GM21737 (cell line): Measurements from ENCODE around the gene INPP4B.
"Not testable (repeated sequence)": the region's sequence is repeated elsewhere in the genome, so short reads cannot be mapped to it uniquely, and the experiment has no call there.

Source experiments
- ATAC-seq: cut with Tn5 transposase; IDR thresholded peaks from one replicate; pipeline ENCODE4 v1.9.1; 2021; ENCODE audit warnings: mild to moderate bottlenecking, moderate library complexity; ENCODE audit not compliant: unreplicated experiment

Gene INPP4B

GRCh38 chr4:142826503-142827241 lies 19.4 kb downstream of the INPP4B start:
- no peak for ATAC-seq

DNA sequence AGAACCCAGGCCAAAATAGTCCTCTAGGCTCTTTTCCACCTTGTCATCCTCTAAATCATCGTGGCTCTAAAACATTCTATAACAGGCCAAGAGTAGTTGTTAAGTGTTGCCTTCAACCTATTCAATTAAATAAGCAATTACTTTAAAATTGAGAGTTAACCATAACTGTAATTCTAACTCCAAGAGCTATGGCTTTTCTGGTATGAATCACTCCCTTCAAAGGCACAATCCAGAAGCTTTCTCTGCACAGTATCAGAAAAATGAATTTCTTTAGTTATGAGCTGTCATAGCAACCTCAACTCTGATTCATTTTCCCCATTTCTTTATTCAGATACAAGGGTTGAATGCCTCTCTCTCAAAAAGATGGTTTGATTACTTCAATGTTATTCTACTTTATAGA lies 21.7 kb downstream of the INPP4B start:
- ATAC-seq: no peak

GRCh38 chr4:142823796-142824195 lies 22.3 kb downstream of the INPP4B start:
- ATAC-seq: no peak

GRCh38 chr4:142818476-142818875 lies 27.6 kb downstream of the INPP4B start:
- no peak for ATAC-seq

DNA sequence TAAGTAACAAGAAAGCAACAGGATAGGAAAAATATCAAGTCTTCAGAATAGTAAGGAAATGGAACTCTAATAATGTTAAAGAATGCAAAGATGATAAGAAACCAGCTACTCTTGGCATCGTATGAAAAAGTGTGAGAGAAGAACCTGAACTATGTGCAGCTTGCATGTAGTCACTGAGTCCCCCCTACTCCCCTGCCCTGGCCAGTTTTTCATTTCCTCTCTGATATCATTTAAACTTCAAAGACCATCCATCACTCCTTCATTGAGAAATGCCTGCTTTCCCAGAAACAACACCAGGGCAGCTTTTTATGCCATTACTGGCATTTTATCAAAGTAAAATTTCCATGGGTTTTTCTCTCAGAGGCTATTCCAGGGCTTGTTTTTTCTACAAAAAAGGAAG lies 28.1 kb downstream of the INPP4B start:
- no peak for ATAC-seq

DNA sequence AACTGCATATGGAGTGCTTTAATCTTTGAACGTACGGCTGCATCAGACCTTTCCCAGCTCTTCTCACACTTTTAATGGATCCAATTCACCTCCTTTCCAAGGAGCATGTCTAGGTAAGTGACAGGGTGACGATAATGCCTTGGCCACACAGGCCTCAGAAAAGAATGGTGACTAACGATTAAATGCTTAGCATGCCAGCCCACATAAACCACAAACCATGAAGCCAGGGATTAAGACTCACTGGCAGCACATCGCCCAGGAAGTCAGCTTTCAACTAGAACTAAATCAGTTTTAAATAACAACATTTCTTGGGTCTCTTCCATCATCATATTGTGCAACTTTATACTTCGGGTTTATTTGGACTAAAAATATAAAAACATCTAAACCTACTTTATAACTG lies 28.7 kb downstream of the INPP4B start:
- ATAC-seq: no peak

- ATAC-seq: no peak
Measured at GRCh38 chr4:142815834-142816233, 30.3 kb downstream of the INPP4B start.

- no peak for ATAC-seq
Measured at GRCh38 chr4:142813388-142813787, 32.7 kb downstream of the INPP4B start.

DNA sequence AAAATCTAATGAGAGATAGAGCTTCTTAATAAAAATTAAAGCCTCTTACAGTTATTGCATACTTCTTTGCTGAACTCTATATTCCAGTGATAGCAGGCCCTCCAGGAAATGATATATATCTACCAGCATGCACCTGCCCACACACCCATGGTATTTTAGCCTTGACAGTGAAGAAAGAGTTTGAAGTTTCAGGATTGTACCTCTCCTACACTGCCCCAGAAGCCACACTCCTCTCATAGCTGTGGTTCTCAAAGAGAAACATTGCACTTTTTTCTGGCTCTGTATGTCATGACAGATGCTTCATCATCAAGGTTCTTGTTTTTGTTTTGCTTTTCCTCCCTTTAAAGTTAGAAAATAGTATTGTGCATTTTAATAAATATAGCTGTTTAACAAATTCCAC lies 34.0 kb downstream of the INPP4B start:
- ATAC-seq: no peak

GRCh38 chr4:142811034-142811433 lies 35.1 kb downstream of the INPP4B start:
- ATAC-seq: no peak

DNA sequence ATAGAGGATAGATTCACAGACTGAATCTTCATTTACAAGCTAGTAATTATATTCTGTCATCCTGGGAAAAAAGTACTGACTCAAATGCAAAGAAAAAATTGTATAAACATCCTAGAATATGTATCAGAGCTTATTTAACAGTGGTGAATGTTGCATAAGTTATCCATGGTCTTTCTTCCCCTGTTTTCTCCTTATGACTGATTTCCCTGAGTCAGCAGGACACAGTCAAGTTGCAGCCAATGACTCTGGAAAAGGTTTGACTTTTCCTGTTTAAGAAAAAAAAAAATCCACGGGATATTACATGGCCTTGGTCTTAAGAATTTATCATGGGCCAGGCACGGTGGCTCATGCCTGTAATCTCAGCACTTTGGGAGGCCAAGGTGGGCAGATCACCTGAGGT lies 36.5 kb downstream of the INPP4B start:
- no peak for ATAC-seq

- not testable (repeated sequence) for ATAC-seq
Measured at GRCh38 chr4:142803879-142804278, 42.2 kb downstream of the INPP4B start.

DNA sequence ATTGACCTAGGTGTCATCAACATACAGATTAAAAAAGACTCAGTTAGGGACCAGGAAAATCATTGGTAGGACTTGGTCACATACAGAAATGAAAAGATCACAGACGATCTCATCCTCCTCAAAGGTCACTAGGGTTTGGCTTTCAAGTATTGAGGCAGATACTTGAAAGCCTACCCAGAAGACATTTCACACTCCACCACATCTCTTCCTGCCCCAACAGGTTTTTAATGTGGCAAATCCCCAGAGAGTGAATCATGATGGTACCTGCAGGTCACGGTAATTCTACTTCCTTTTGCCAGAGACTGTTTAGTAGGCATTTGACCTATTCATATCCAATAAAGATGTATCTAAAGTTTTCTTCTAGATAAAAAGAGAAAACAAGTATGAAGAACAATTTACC lies 44.1 kb downstream of the INPP4B start:
- ATAC-seq: no peak

DNA sequence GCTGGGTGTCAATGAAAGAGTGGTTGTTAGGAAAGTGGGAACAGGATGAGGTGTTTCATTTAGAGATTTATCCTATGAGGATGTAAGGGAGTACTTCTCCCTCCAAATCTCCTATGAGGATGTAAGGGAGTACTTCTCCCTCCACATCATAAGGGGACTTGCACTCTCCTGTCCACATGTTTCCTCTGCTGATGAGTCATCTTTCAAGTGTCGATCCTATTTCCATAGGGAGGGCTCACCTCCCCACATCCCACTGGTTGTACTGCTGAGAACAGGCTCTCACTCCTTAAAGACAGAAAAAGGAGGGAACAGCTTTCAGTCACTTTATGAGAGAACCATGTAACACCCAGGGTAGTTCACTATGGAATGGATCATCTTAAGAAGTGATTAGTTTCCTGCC lies 65.0 kb downstream of the INPP4B start:
- ATAC-seq: no peak

DNA sequence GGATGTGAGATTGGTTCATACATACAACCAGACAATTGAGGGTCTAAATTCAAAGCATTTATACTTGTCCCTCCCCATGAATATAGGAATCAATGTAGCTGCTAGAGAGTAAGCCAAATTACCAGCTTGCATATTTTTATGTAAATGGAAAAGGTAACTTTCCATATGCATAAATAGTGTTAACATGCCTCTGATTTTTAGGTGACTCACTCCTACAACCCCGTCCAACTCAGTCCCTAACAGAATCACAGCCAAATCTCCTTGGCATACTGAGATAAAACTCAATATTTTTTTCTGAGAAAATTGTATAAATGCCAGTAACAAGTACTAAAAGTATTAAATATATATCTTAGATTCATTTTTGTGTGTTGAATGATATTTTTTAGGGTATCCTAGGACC lies 67.2 kb downstream of the INPP4B start:
- no peak for ATAC-seq

- ATAC-seq: no peak
Measured at GRCh38 chr4:142778430-142778829, 67.7 kb downstream of the INPP4B start.

- ATAC-seq: no peak
Measured at GRCh38 chr4:142777045-142777743, 68.9 kb downstream of the INPP4B start.

- no peak for ATAC-seq
Measured at GRCh38 chr4:142776026-142776425, 70.1 kb downstream of the INPP4B start.

DNA sequence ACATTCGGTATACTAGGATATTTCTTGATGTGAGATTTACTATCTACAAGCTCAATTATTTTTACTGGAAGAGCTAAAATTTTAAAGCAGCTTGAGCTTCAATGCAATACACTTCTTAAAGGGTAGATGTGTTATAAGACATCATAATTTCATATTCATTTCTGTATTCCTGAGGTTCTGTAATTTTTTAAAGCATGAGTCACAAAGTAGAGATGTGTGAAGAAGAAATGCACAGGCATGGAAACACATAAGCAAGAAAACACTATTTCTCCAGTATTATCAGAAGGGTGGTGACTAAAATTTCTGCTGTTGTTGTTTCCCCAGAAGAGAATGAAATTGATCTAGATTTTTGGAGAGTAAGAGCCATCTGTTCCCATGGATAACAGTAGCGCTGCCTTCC lies 72.6 kb downstream of the INPP4B start:
- no peak for ATAC-seq

DNA sequence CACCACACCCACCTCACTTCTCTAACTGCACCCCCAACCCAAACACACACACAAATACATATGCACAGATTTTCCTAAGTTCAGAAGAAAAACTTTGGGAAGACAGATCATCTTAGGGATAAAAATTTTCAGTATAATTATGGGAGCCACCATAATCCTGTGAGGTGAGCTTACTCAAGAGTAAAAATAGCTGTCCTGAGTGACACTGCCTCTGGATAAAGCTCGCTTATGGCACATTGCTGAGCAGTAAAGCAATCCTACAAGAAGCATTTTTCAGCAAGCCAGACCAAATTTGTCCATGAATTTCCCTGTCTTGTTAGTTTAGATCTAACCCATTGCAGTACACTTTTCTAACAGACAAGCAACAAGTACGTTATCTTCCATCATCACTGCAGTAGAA lies 83.8 kb downstream of the INPP4B start:
- ATAC-seq: no peak

DNA sequence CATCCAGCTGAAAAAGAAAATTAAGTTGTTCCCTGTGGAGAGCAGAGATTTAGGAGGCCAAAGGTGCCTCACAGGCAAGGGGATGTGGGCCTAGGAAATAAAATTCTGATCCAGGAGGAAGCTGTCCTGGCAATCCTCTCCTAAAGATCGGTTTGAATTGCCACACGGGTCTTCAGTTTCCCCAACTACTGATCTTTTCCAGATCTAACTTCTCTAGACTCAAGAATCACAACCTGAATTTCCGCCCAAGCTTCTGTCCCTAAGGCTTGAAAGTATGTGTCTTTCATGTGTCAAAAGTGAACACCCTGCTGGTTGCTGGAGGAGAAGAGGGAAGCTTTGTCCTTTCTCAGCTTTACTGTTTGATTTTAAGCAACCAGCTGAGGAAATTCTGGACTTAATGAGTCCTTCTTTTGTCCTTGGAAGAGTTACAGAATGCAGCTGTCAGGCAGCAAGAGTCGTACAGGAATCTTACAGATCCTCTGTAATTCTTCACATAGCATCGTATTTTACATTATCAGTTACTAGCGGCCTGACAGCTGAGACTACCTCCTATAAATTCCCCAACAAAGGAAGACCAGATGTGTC lies 93.8 kb downstream of the INPP4B start:
- no peak for ATAC-seq

GRCh38 chr4:142743121-142743825 lies 102.8 kb downstream of the INPP4B start:
- ATAC-seq: no peak
